NOMO-1 treated with DMSO at 0.1 percent for 48 hours (cell line): ENCODE measurements around the gene TTC32.

Experiments used
- DNase-seq: peaks from one replicate; lab custom pipeline; 2025; ENCODE audit not compliant: unreplicated experiment; lab: John Stamatoyannopoulos, UW

Gene TTC32

DNA sequence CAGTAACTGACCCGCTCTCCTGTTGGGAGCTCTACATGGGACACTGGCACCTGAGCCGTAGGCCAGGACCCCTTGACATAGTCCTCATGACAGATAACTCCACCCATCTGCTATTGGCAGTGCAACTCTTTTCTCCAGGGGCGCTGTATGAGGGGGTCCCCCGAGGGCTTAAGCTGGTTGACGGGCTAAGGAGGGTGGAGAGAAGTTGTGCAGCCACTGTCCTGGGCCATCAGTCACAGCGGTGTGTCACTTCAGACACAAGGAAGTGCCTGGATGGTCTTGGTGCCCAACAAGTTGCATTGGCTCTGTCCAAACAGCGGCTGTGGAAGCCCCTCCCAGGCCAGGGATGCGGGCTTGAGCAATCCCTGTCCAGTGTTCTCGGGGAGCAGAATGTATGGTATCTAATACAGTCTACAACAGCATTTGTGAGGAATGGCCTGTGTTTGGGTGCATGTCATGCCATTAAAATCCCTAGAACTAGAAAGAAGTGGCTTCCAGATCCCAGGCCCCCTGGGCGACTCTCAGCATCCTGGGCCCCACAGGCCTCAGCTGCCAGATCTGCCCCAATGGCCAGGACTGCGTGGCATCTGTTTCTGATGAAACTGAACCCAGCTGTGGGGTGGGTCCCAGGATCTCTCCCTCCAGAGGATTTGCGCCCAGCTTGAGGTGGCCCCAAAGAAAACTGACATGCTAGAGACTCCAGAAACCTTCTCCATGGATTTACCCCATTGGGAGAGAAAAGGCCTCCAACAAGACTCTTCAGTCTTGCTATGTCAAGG is 23.3 kb downstream of the TTC32 start:
- DNase-seq, result no peak

DNA sequence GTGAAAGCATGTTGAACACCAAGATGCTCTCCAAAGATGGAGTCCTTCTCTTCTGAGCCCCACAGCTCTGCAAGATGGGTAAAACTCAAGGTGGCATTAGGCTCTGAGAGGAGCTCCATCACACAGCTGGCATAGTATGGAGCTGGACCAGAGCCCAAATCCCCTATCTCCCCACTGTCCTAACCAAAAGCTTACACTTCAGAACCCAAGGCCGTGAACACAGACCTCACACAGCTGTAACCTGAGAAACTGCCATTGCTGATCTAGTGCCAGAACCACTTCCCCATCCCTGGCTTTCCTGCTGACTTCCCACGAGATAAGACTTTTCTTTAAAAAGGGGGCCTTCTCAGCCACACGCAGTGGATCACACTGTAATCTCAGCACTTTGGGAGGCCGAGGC is 25.0 kb downstream of the TTC32 start:
- no peak for DNase-seq

DNA sequence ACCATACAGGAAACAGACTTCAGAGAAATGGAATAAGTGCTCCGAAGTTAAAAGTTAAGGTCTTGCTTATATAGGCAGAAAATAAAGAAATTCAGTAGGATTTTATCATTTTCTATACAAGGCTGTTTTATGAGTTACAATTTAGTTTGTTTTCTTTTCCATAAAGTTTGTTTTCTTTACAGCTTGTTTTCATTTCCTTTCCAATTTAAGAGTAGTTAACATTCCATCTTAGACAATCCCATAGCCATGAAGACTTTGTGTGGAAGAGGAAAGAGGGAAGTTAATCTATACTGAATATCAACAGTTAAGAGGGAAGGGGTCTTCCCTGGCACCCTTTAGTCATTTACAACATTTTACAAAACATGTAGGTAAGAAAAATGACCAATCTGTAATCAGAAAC is 26.5 kb downstream of the TTC32 start:
- DNase-seq, result no peak

DNA sequence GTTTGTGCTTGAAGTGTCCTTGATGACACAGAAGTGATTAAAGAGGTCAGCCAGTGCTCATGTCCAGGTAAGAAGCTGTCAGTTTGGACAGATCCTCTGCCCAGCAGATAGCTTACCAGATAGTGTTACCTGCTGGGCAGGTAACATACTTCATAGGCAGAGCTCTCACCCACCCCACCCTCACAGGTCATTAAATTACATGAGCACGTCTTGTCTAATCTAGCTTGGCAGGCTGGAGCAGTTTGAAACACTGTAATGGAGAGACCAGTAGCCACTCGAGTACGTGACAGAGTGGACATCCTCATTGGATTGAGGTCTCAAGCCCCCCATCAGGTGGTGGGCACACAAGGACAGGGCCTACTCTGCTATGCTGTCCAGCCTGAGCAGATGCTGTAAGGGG is 27.1 kb downstream of the TTC32 start:
- no peak for DNase-seq

DNA sequence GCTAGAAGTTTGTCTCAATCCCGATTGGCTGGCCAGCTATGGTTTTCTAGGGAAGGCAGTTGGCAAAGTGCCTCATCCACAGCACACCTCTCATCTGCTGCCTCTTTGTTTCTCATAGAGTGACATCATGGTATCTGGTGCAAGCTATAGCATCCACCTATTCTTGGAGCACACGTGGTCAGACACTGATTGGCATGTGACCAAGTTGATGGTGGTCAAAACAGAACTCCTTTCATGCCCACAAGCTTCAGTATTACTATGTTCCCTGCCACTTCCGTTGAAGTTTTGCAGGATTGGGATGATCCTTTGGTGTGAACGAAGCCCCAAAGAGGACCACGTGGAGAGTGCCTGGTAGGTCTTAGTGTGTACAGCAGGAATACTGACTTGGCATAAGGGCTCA is 28.8 kb downstream of the TTC32 start:
- no peak for DNase-seq

DNA sequence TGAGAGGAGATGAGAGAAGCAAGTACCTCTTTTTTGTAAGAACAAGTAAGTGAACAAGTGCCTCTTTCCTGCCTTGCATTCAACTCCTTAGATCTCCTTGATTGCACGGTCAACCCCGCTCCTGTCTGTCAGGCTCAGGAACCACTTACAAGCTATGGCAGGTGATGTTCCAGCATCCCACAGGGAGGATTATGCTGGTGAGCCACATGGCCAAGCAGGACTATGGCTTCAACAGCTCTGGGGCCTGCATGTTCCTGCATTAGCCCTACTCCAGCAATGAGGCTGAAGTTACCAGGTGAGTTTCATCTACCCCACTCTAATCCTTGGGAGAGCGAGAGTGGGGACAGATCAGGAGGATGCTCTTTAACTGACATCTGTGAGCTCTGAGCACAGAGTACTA is 29.5 kb downstream of the TTC32 start:
- DNase-seq, result no peak

DNA sequence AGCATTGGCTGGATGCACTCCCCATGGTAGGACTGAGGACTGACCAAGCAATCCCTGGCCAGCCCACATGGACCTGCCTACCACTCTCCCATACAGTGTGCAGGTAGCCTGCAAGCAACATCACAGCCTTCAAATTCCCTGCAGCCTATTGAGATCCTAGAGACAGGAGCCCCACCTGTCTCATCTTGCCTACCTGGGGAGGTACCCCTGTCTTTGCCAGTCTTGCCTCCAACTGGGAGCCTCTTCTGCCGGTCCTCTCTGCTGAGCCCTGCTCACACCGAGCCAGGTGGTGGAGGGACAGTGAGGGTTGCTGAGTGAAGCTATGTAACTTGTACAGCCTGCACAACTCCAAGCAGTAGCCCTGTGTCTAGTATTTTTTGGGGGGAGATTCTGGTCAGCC is 29.9 kb downstream of the TTC32 start:
- no peak for DNase-seq

DNA sequence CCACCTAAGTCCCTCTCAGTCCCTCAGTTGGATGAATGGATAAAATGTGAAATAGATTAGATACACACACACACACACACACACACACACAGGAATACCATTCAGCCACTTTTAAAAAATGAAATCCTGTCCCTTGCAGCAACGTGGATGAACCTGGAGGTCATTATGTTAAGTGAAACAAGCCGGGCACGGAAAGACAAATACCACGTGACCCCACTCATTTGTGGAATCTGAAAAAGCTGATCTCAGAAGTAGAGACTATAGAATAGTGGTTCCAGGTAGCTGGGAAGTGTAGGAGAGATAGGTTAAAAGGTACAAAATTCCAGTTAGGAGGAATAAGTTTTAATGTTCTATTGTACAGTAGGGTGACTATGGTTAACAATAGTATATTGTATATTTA is 31.0 kb downstream of the TTC32 start:
- DNase-seq, result no peak

DNA sequence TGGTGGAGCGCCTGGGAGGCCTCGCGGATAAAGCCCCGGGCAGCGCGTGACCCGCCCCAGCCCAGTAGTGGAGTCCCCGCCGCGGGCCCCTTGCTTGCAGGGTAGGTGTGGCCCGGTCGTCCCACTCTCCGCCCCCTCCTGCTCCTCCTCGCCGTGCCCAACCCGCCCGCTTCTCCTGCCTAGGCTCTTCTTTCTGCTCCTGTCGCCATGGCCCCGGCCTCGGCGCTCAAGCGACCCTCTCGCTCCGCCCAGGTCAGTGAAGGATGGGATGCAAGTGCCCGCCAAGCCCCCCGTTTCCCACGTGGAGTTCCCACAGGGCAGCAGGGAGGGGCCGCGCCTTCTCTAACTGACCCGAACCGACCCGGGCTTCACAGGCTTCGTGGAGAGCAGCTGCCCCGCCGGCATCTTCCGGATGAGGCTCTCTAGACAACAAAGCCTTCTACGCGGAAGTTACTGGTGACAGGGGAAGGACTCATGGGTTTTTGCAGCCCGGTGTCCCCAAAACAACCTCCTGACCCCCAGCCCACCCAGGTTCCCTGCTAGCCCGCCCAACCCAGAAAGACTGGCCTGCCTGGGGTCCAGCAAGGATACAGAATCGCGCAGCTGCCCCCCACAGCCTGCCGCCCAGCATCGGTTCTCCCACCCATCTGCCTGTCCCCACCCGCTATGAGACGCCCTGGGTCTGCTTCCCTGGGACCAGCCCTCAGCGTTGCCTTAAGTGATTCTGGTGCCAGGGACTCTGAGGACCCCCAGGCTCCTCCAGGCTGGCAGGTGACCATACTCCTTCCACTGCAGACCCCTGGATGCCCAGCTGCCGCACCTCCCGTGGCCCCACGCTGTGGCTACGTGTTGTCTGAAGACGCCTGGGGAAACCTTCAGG is 32.8 kb downstream of the TTC32 start:
- DNase-seq, result peak; percentile 65

DNA sequence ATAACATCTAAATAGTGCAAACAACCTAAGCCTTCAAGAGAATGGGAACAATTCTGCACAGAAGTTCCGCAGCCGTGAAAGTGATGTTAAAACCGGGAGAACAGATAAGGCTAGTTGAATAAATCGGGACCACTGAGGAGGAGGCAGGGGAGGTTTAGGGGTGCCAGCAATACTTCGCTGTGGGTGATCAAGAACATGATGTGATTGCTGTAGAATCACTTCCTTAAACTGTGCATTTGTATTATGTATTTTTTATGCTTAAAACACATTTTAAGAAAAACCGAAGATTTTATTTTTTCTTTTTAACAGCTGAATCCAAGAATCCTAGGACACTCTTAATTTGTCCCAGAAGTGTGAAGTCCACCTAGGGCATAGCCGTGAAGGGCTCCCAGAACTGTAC is 33.6 kb downstream of the TTC32 start:
- no peak for DNase-seq

DNA sequence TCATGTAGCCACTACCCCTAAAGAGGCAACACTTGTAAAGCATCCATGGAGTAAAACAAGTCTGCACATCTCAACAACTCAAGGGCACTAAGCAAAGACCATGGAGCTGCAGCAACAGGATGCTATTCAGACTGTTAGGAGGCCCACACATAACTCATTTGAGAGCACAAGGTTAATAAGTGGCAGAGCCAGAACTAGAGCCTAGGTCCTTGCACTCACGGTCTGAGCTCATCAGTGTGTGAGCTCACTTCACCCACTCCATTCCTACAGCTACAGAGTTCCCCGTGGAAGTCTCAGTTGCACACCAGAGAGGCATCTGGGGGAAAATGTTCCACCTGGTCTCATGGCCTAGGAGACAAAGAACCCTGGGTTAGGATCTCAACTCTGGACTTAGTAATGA is 35.0 kb downstream of the TTC32 start:
- DNase-seq, result no peak

DNA sequence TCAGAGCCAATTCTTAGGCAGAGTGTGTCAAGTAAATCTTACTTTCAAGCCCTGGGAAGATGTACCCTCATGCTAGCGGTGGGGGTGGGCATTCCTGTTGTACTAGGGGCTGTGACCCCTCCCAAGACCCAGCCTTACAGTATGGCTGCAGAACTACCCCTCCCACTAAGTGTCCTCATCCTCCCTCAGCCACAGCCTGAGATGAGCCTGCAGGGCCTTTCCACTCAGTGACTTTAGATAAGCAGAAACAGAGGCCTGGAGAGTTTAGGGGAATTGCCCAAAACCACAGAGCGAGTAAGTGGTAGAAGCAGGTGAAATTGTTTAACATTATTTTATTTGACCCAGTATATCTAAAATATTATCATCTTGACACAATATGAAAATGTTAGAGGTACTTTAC is 36.6 kb downstream of the TTC32 start:
- DNase-seq, result no peak

DNA sequence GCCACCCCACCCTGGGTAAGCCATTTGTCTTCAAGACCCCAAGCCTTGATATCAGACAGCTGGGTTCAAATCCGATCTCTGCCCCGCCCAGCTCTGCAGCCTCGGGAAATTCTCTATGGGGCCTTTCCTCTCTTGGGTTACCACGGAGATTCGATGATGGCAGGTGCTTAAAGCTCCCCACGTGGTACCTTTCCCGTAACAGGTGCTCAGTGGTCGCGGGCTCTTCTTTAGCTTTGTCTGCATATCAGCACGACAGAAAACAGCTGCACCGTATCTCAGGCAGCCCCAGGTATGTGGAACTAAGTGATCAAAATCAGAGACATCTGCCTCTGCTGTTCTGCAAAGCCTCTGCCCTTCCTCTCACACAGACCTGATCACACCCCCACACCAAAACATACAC is 37.4 kb downstream of the TTC32 start:
- DNase-seq, result no peak

DNA sequence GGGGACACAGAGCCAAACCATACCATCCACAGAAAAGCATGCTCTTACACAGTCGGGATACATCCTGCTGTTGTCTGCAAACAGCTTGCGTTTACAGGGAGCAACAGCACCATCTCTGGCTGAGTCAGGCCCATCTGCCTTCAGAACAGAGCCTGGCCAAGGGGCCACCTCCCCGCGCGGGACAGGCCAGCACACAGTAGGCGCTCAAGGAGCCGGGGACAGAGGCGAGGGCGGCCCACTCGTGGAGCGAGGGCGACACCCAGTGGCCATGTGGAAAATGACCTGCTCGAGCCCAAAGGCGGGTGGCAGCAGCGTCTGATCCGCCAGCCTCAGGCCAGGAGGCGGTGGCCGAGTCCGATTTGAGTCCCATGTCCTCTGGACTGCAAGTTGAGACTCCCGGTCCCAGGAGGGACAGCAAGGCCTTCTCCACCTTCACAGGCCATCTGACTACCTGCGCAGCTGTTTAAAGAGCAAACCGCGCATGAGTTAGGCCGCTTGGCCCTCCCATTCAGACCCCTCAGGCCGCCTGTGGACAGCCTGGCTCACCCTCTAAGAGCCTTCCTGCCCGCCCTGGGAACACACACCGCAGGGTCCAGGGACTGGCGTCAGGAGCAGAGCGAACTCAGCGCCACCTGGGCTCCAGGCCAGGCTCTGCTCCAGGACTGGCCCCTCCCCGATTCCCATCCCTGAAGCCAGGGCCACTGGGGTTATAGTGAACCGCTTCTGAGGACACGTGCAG is 38.3 kb downstream of the TTC32 start:
- peak; percentile 24 for DNase-seq

DNA sequence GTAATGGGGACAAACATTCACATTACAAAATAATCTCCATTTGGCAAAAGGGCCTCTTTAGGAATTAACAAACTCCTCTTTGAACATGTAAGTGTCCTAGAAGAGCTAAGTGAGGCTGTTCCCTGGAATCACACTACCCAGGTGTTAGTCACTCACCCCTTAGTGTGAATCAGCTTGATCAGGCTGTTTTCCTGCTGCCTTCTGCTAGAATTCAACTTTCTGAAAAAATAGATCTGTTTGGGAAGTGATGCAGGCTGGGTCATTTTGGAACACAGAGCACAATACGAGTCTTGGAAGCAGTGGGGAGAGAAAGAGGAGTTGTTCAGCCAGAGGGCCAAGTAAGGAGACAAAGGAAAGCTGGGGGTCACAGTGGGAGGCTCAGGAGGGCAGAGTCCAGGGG is 40.0 kb downstream of the TTC32 start:
- no peak for DNase-seq

DNA sequence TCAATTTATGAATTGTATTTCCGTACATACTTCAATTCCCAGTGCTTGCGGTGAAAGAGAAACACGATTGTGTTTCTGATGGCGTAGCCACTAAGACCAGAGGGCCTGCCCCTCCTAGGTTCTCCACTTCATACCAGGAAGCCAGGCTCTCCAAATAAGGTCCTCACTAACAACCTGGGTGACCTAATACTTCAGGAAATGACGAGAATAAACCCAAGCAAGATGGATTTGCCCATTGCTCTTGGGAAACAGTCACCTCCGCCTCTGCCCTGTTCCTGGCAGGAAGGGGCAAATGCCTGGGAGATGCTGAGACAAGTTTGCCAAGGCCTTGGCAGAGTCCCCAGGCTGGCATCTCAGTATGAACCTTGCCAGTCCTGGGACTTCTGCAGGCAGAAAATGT is 41.8 kb downstream of the TTC32 start:
- no peak for DNase-seq

DNA sequence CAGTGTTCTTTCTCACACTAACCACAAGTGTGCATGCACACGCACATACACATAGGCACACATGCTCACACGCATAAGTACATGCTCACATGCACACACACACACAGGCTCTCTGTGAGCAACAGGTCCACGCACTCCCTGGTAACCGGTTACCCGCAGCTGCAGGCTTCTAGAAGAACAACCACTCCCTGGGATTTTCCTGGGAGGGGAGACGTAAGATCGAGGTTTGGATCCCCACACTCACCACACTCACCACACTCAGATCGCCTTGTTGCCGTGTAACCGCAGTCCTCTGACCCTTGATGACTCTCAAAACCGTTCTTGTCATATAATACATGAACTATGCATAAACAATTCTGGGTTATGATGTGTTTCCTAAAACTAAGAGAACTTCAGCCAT is 42.2 kb downstream of the TTC32 start:
- DNase-seq, result no peak

DNA sequence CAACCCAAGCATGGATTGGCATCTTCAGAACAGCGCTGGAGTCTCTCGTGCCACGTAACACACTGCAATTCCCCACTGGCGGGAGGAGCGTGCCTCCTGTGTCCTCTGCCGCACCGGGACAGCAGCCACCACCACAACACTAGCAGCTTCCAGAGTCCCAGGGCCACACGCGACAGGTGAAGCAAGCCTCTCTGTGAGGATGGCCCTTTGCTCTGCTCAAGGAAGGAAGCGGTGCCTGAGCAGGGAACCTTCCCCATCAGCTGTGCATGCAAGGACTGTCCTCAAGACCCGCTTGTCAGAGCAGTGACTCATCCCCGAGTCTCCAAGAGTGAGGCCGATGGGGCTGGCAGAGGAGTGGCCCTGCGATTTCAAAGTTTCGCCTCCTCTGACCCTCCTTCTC is 44.0 kb downstream of the TTC32 start:
- DNase-seq, result no peak

DNA sequence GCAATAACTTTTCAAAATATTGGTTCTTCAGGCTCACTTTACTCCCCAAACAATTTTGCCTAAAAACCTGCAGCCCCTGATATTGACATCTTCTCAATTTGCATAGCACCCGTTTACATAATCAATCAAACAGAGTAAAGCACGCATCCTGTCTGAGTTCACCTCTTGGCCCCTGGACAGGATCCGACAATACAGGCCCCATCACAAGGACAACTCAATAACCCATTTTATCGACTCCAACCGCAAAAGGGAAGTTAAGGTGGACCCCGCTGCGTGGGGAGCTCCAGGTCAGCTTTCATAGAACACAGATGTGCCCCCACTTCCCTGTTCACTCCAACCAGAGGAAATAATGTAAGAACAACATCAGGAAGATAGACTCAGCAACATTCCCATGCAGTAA is 44.7 kb downstream of the TTC32 start:
- no peak for DNase-seq

DNA sequence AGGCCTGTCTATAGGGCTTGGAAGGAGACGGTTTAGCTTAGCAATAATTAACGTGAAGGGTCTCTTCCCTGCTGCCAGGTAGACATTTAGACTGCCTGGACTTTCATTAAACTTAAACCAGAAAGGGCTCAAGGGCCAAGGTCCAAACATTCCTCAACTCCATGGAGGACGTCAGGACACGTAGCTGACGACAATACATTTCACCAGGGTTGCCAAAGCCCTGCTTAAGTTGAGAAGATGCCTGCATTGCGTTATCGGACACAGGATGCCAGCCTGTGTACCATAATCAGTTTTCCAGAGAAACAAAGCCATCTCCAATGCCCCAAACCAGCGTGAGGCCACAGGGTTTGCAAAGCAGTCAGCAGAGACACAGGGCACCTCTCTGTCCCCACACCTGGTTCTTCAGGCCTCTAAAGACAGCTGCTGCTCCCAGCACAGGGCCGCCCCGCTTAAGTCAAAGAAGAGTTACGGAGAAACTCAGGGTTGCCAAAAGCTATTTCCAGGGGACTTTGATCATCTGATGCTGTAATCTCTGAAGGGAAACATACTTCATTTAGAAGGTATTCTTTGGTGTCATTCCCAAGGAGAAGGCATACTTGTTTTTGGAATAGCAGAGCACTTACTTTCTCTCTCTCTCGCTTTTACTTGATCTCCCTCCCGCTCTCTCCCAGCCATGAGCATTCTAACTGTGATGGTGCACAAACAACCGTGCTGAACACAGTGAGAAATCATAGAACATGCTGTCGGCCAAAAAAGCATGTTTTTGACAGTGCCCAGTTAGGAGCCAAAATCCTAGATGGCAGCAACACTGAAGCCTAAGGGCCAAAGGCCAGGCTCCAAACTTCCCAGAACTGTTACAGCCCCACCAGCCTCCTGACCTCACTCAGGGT is 46.0 kb downstream of the TTC32 start:
- no peak for DNase-seq
